H1 (cell line): ENCODE results near the gene SLC47A2. TPM values are rescaled to one million over a fixed set of nuclear protein-coding genes. Genes with fewer than 3 reads are reported as not detected.

Experiments
- ATF3 ChIP-seq: IDR thresholded peaks from 2 replicates; pipeline ENCODE4 v1.6.1; 2011; ENCODE audit warnings: low read depth, mild to moderate bottlenecking, low read length; ENCODE audit not compliant: insufficient read depth
- BACH1 ChIP-seq: IDR thresholded peaks from 2 replicates; pipeline ENCODE4 v1.6.1; 2012; ENCODE audit warnings: low read length, improper control_type of control experiment
- CTCF ChIP-seq, 3 experiments: IDR thresholded peaks; 1 replicate in 2 of 3; 2 replicates in 1 of 3; pipeline versions ENCODE4 v1.5.1 to v1.6.1; 2011; ENCODE audit warnings: low read length in 3 of 3, mild to moderate bottlenecking in 3 of 3, inconsistent platforms in 2 of 3, low read depth in 1 of 3, moderate library complexity in 1 of 3; ENCODE audit not compliant: insufficient read depth in 1 of 3; ENCODE audit errors: control extremely low read depth in 1 of 3
- RNF2 ChIP-seq: fragments of 200-900, 300-1000 bp; sonication (generic); IDR thresholded peaks from 2 replicates; pipeline ENCODE4 v1.7.1; 2016; ENCODE audit warnings: borderline replicate concordance, low read depth, mild to moderate bottlenecking, antibody characterized with exemption, low read length; ENCODE audit not compliant: poor library complexity, severe bottlenecking; ENCODE audit errors: missing control alignments
- polyA plus RNA-seq, 7 experiments: library from polyadenylated mRNA; depleted of rRNA in 3 of 7; stranded (reverse) in 5 of 7; unstranded in 2 of 7; fragments of >200 nt in 5 of 7; fragments of 200-250 nt in 2 of 7; gene quantifications; 1 replicate in 5 of 7; 2 replicates in 1 of 7; 4 replicates in 1 of 7; pipeline versions ENCODE4 v1.2.1 to v1.2.3, GENCODE V29; 2011 to 2013; ENCODE audit warnings: missing spikeins in 2 of 7, mixed read lengths in 2 of 7
- total RNA-seq: library from RNA; stranded (reverse); fragmentation: NEBNext Ultra II Directional; extraction: Animal tissue kit (Norgen Biotek cat#: 25700); gene quantifications from 2 replicates; pipeline ENCODE4 v1.2.1, GENCODE V29; 2021

Gene SLC47A2
- total and polyA plus RNA-seq, 2 of the 8 experiments (the other 6 are each of a cell fraction or from before 2014, with no cell fraction given), result not detected

- TF ChIP-seq CTCF (IDR thresholded peaks at IDR 0.05; ENCODE audit: control extremely low read depth in 1 of 3, insufficient read depth in 1 of 3, low read depth in 1 of 3, low read length in 3 of 3) (no peak), RNF2 (no peak), ATF3 (no peak), BACH1 (no peak)
Observed at GRCh38 chr17:19664136-19664820, 52.1 kb downstream of the SLC47A2 start (continued).
